Activated T-helper 1 cell treated with anti-CD3 and anti-CD28 coated beads, Interleukin-12 subunit alpha, Interleukin-12 subunit beta, Interleukin-2, Interleukin-4 antibody, amounts not matched to agents 30 ng/mL and 10 ng/mL and 1 ng/mL, durations not matched to agents 14 hours and 24 hours and 36 hours (primary cell): ENCODE results near the gene SCN8A. TPM values are rescaled to one million over a fixed set of nuclear protein-coding genes. Genes with fewer than 3 reads are reported as not detected.

Experiments
- DNase-seq: peaks from one replicate; pipeline ENCODE4 v3.0.0; 2021; ENCODE audit warnings: low spot score
- H3K27ac Mint-ChIP-seq: one replicate; pipeline ENCODE4 v1.8.0; 2021; ENCODE audit warnings: mild to moderate bottlenecking, mixed read lengths
- H3K27me3 Mint-ChIP-seq: one replicate; pipeline ENCODE4 v1.8.0; 2022; ENCODE audit warnings: mild to moderate bottlenecking, moderate library complexity, mixed read lengths; ENCODE audit not compliant: insufficient read depth
- H3K36me3 Mint-ChIP-seq: one replicate; pipeline ENCODE4 v1.8.0; 2021; ENCODE audit warnings: low read depth, mixed read lengths
- H3K4me1 Mint-ChIP-seq: one replicate; pipeline ENCODE4 v1.8.0; 2021; ENCODE audit warnings: low read depth, mixed read lengths
- H3K4me3 Mint-ChIP-seq: one replicate; pipeline ENCODE4 v1.8.0; 2021; ENCODE audit warnings: mild to moderate bottlenecking, moderate library complexity, mixed read lengths
- H3K9me3 Mint-ChIP-seq: one replicate; pipeline ENCODE4 v1.8.0; 2021; ENCODE audit warnings: mixed read lengths
- intact Hi-C: fragments of 100-400 bp; cut with micrococcal nuclease; formaldehyde crosslinking; loops from one replicate; pipeline ENCODE4 v1.15.1; 2024
- total RNA-seq: library from RNA; stranded (reverse); gene quantifications from 2 replicates; pipeline ENCODE4 v1.2.3, GENCODE V29; 2022

Gene SCN8A
- total RNA-seq, 1 donor from 2014 or later: 0.26 TPM

- DNase-seq: no peak
- intact Hi-C loops: no loop called here
- peaks cover 4% of the 10 kb centered on the region for H3K4me1 Mint-ChIP-seq
- H3K27ac Mint-ChIP-seq: no peak overlapping the region
- no peaks in the 10 kb centered on the region for H3K36me3 Mint-ChIP-seq
- H3K9me3 Mint-ChIP-seq: no peaks in the 10 kb centered on the region
- peaks cover 39% of the 10 kb centered on the region for H3K27me3 Mint-ChIP-seq
- no peak overlapping the region for H3K4me3 Mint-ChIP-seq
These were observed 254.4 kb downstream of the SCN8A start for GRCh38 chr12:51845482-51845881.

DNA sequence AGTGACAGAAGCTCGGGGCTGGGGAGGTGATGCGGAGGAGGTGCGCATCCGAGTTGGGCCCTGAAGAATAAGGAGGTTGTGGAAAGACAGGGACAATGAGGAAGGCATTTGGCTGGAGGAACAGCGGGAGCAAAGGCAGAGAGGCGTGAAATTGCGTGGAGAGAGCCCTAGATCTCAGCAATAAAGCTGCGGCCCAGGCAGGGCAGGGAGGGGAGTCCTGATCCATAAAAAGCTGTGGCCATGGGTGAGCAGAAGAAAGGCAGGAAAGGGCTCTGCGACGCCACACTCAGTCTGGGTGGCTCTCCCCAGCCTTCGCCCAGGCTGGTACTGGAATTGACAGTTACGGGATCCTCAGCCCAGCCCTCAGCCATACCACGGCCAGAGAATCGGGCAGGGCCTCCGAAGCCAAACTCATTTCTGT, 255.2 kb downstream of the SCN8A start:
- Mint-ChIP-seq H3K36me3 (no peaks in the 10 kb centered on the region), H3K27me3 (peaks cover 39% of the 10 kb centered on the region), H3K9me3 (no peaks in the 10 kb centered on the region), H3K4me3 (peak overlapping the region; percentile 69), H3K4me1 (peaks cover 6% of the 10 kb centered on the region), H3K27ac (no peak overlapping the region)
- DNase-seq: no peak
- intact Hi-C loops: no loop called here

GRCh38 chr12:51846911-51847642, 256.0 kb downstream of the SCN8A start:
- DNase-seq: no peak
- peak overlapping the region; percentile 32 for H3K4me3 Mint-ChIP-seq

GRCh38 chr12:51847643-51848325, 256.8 kb downstream of the SCN8A start:
- DNase-seq: no peak
- Mint-ChIP-seq H3K27me3 (peaks cover 40% of the 10 kb centered on the region), H3K9me3 (no peaks in the 10 kb centered on the region), H3K36me3 (no peaks in the 10 kb centered on the region), H3K4me1 (peaks cover 14% of the 10 kb centered on the region), H3K27ac (no peak overlapping the region), H3K4me3 (no peak overlapping the region)
- intact Hi-C loops: no loop called here

More at GRCh38 chr12:51846911-51847642, 256.0 kb downstream of the SCN8A start:
- Mint-ChIP-seq H3K4me1 (peaks cover 14% of the 10 kb centered on the region), H3K36me3 (no peaks in the 10 kb centered on the region), H3K27ac (no peak overlapping the region), H3K27me3 (peaks cover 39% of the 10 kb centered on the region), H3K9me3 (no peaks in the 10 kb centered on the region)
- intact Hi-C loops: no loop called here

DNA sequence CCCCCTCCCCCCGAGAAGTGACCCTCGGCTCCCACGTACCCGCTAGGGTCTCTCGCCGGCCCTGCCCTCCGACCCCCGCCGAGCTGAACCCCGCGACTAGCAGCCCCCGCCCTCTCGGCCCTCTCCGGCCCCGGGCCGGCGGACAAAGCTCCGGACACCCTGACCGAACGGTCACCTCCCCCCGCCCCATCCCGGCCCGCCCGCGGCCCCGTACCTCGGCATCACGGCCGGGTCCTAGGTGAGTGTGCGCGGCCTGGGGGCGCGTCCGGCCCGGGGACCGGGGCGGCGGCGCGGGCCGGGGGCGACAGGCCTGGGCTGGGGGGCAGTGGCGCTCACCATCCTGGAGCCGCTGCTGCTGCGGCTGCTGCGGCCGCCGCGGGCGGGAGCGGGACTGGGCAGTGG, 257.3 kb downstream of the SCN8A start, which contains the start of gene FIGNL2:
Gene FIGNL2 (minus strand): TSS at position 393 of the 402 bp plus-strand sequence. CDS start 26,305 bp downstream, outside the sequence.
- H3K27me3 Mint-ChIP-seq: peaks cover 42% of the 10 kb centered on the region
- intact Hi-C loops: no loop called here

DNA sequence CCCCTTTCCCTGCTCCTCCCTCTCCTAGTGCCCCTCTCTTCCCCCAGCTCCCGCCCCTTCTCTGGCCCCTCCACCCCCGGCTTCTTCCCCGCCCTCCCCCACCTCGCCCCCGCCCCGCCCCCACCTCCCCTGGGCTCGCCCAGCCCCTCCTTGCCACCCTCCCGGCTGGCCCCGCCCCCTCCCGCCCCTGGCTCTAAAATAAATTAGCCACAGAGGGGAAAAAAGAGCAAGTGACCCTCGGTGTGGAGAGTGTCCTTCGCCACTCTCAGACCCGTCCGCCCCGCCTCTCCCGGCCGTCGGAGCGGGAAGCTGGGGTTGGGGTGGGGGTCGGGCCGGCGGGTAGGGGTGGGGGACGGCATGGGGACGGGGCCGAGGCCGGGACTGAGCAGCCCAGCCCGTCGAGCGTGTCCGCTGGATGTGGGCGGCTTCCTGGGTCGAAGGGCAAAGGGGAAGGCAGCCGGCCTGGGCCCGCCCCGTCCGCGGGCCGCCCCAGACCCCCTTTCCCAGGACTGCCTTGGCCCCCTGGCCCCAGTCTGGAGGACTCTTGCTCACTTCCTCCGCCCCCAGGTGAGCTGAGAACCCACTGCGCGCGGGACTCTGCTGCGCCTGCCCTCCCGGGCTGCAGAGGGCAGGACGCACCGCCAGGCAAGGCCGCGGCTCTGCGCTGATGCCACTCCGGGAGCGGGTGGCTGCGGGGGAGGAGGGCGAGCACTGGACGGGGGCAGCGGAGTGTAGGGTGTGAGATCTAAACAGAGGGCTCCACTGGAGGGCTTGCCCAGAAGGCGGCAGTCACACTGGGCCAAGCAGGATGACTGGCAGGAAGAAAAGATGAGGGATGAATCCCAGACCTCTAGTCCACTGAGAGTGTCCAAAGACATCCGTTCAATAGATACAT, 258.1 kb downstream of the SCN8A start:
- Mint-ChIP-seq H3K9me3 (no peaks in the 10 kb centered on the region), H3K36me3 (no peaks in the 10 kb centered on the region), H3K27me3 (peaks cover 42% of the 10 kb centered on the region), H3K27ac (no peak overlapping the region), H3K4me1 (peaks cover 14% of the 10 kb centered on the region), H3K4me3 (no peak overlapping the region)
- DNase-seq: no peak
- intact Hi-C loops: no loop called here

More for the DNA sequence above, 257.3 kb downstream of the SCN8A start, which contains the start of gene FIGNL2:
- Mint-ChIP-seq H3K4me3 (no peak within 1 kb of the TSS), H3K36me3 (no peaks in the 10 kb centered on the region), H3K4me1 (peaks cover 14% of the 10 kb centered on the region), H3K27ac (no peak within 1 kb of the TSS), H3K9me3 (no peaks in the 10 kb centered on the region)
- DNase-seq: no peak

DNA sequence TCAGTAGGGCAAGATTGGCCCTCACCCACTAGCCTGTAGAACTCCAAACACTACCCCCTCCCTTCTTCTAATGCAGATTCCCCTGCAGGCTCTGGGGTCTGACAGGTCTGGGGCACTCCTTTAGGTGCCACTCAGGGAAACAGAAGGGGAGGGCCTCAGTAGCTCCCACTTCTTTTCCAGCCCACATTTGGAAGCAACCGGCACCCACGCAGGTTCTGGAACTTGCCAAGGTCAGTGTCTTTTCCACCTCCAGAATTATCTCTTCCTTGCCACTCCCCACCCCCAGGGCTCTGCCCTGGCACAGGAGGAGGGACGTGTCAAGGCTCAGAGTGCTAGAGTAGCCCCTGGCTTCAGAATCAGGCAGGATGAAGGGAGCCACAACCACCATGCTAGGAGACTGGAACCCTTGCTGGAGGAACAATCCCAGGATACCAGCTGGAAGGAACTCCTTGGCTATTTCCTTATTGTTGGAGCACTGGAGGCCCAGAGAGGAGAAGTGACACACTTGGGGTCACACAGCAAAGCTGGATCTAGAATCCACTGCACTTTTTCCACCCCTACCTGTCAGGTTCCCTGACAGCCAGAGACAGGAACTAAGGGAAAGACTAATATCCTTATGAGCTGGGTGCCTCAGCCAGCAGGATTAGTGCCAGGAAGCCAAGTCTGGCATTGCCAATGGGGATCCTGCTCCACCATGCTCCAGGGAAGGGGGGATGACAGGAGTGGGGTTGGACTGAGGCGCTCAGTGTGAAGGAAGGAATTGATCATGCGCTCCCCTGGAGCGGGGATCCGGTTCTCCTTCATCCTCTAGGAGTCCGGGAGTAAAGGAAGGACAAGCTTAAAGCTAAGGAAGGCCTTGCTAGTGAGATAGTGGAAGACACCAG, 259.3 kb downstream of the SCN8A start:
- intact Hi-C loops: no loop called here
- no peak for DNase-seq
- Mint-ChIP-seq H3K4me3 (no peak overlapping the region), H3K4me1 (peaks cover 14% of the 10 kb centered on the region), H3K27ac (no peak overlapping the region), H3K27me3 (peaks cover 43% of the 10 kb centered on the region), H3K9me3 (no peaks in the 10 kb centered on the region), H3K36me3 (no peaks in the 10 kb centered on the region)

GRCh38 chr12:51850965-51851299, 259.9 kb downstream of the SCN8A start:
- peaks cover 14% of the 10 kb centered on the region for H3K4me1 Mint-ChIP-seq
- intact Hi-C loops: no loop called here
- H3K27me3 Mint-ChIP-seq: peaks cover 37% of the 10 kb centered on the region
- H3K9me3 Mint-ChIP-seq: no peaks in the 10 kb centered on the region
- H3K27ac Mint-ChIP-seq: no peak overlapping the region
- no peaks in the 10 kb centered on the region for H3K36me3 Mint-ChIP-seq
- peak overlapping the region; percentile 32 for H3K4me3 Mint-ChIP-seq
- DNase-seq: no peak

DNA sequence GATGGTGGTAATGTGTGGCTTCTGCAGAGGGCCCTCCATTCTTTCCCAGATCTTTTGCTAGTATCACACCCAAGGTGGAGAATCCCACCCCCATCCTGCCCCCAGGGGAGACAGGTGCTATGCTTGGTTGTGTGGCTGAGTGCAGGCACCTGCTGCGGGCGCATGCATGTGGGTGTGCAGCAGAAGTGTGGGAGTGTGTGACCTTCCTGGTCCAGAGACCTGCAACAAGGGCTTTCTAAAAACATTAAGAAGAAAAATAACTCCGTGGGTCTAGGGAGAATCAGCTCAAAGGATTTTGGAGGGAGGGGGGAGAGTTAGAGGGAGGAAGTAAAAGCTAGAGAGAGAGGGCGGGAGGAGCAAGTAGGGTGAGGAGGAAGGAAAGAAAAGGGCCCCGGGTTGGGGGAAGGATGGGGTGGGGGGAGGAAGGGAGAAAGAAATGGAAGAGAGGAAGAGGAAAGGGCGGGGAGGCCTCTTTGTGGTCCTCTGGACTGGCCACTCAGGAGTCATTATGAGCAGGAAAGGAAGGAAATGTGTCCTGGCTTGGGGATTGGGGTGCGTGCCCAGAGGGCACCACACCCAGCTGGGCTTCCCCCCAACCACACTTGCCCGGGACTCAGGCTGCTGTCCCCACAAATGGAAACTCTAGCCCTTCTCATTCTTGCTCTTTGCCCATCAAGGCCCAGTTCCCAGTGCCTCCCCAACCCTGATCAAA, 260.5 kb downstream of the SCN8A start:
- DNase-seq: no peak

GRCh38 chr12:51852404-51853137, 261.5 kb downstream of the SCN8A start:
- intact Hi-C loops: no loop called here
- Mint-ChIP-seq H3K9me3 (no peaks in the 10 kb centered on the region), H3K27me3 (peaks cover 29% of the 10 kb centered on the region), H3K4me1 (peaks cover 10% of the 10 kb centered on the region), H3K27ac (no peak overlapping the region), H3K36me3 (no peaks in the 10 kb centered on the region), H3K4me3 (no peak overlapping the region)
- no peak for DNase-seq

More for the DNA sequence above, 260.5 kb downstream of the SCN8A start:
- H3K4me1 Mint-ChIP-seq: peaks cover 10% of the 10 kb centered on the region
- H3K27ac Mint-ChIP-seq: no peak overlapping the region
- intact Hi-C loops: no loop called here
- no peaks in the 10 kb centered on the region for H3K9me3 Mint-ChIP-seq
- H3K27me3 Mint-ChIP-seq: peaks cover 32% of the 10 kb centered on the region
- H3K4me3 Mint-ChIP-seq: no peak overlapping the region
- H3K36me3 Mint-ChIP-seq: no peaks in the 10 kb centered on the region
